SK-N-SH (cell line): ENCODE results near the gene RET. TPM values are rescaled to one million over a fixed set of nuclear protein-coding genes. Genes with fewer than 3 reads are reported as not detected.

ENCODE experiments used
- CTCF ChIA-PET: fragments of 300-600, 350-600 bp; formaldehyde crosslinking; extraction: SDS; loops from one replicate; lab custom pipeline; 2021; lab: Yijun Ruan, JAX
- POLR2A ChIA-PET: fragments of 350-600 bp; sonication (Branson Sonifier 250); formaldehyde crosslinking; extraction: SDS; loops from one replicate; lab custom pipeline; 2020; ENCODE audit warnings: antibody characterized with exemption, inconsistent platforms; lab: Yijun Ruan, JAX
- DNase-seq: peaks from one replicate; pipeline ENCODE4 v3.0.0; 2012
- H2AFZ ChIP-seq: fragments of 200-600 bp; sonication (generic); 2 replicates; pipeline ENCODE4 v1.8.1; 2016; ENCODE audit warnings: antibody characterized with exemption, mild to moderate bottlenecking, low read depth
- H3F3A ChIP-seq: fragments of 200-600 bp; sonication (generic); replicated peaks from 2 replicates; pipeline ENCODE3; 2016; ENCODE audit warnings: antibody characterized with exemption, mild to moderate bottlenecking; ENCODE audit not compliant: insufficient read depth
- H3K27ac ChIP-seq, 2 experiments: fragments of 200-500 bp in 1 of 2; fragments of 200-600 bp in 1 of 2; sonication (Bioruptor generic) in 1 of 2; sonication (generic), shearing (Covaris generic) in 1 of 2; 2 replicates each; pipeline versions ENCODE4 v1.5.1 to v1.6.1; 2014 to 2016; ENCODE audit warnings: low read depth in 2 of 2, inconsistent platforms in 1 of 2, low read length in 1 of 2, mild to moderate bottlenecking in 1 of 2, mixed read lengths in 1 of 2
- H3K27me3 ChIP-seq: fragments of 200-600 bp; sonication (generic), shearing (Covaris generic); 2 replicates; pipeline ENCODE4 v1.6.1; 2016; ENCODE audit warnings: mixed run types; ENCODE audit not compliant: insufficient read depth
- H3K36me3 ChIP-seq, 2 experiments: fragments of 200-500 bp in 1 of 2; fragments of 200-600 bp in 1 of 2; sonication (Bioruptor generic) in 1 of 2; sonication (generic) in 1 of 2; replicated peaks in 1 of 2; 2 replicates each; pipeline versions ENCODE3 to v1.5.1; 2014 to 2016; ENCODE audit warnings: low read length in 1 of 2, mild to moderate bottlenecking in 1 of 2; ENCODE audit not compliant: insufficient read depth in 2 of 2, control insufficient read depth in 1 of 2
- H3K4me1 ChIP-seq, 2 experiments: fragments of 200-500 bp in 1 of 2; fragments of 200-600 bp in 1 of 2; sonication (Bioruptor generic) in 1 of 2; sonication (generic), shearing (Covaris generic) in 1 of 2; 2 replicates each; pipeline versions ENCODE4 v1.5.1 to v1.6.1; 2014 to 2016; ENCODE audit warnings: low read depth in 1 of 2, low read length in 1 of 2, mixed run types in 1 of 2; ENCODE audit not compliant: insufficient read depth in 2 of 2, control insufficient read depth in 1 of 2
- H3K4me2 ChIP-seq: fragments of 200-600 bp; sonication (generic), shearing (Covaris generic); 2 replicates; pipeline ENCODE4 v1.6.1; 2017; ENCODE audit warnings: mixed run types
- H3K4me3 ChIP-seq, 2 experiments: fragments of 200-500 bp in 1 of 2; fragments of 200-600 bp in 1 of 2; sonication (Bioruptor generic) in 1 of 2; sonication (generic), shearing (Covaris generic) in 1 of 2; 2 replicates each; pipeline versions ENCODE4 v1.5.1 to v1.8.1; 2014 to 2016; ENCODE audit warnings: low read depth in 2 of 2, inconsistent platforms in 1 of 2, low read length in 1 of 2, mild to moderate bottlenecking in 1 of 2, mixed read lengths in 1 of 2, moderate library complexity in 1 of 2
- H3K79me2 ChIP-seq: fragments of 200-600 bp; sonication (generic); 2 replicates; pipeline ENCODE4 v1.8.1; 2017; ENCODE audit warnings: mild to moderate bottlenecking; ENCODE audit not compliant: insufficient read depth
- H3K9ac ChIP-seq: fragments of 200-600 bp; sonication (generic); 2 replicates; pipeline ENCODE4 v1.6.1; 2017; ENCODE audit warnings: mixed run types
- H3K9me2 ChIP-seq: fragments of 200-600 bp; sonication (generic); 2 replicates; pipeline ENCODE4 v1.6.1; 2017; ENCODE audit warnings: mixed run types
- H3K9me3 ChIP-seq: fragments of 200-600 bp; sonication (generic); 2 replicates; pipeline ENCODE4 v1.6.1; 2017; ENCODE audit warnings: mixed run types, mild to moderate bottlenecking, moderate library complexity
- H4K20me1 ChIP-seq: fragments of 200-600 bp; sonication (generic); 2 replicates; pipeline ENCODE4 v1.6.1; 2017; ENCODE audit warnings: mild to moderate bottlenecking, mixed run types; ENCODE audit not compliant: insufficient read depth
- CHD2 ChIP-seq: fragments of 150-350 bp; IDR thresholded peaks from 2 replicates; pipeline ENCODE4 v1.6.1; 2018; ENCODE audit warnings: low read length; ENCODE audit not compliant: partially characterized antibody
- ELF1 ChIP-seq: IDR thresholded peaks from 2 replicates; pipeline ENCODE4 v1.4.0; 2012
- EP300 ChIP-seq, 2 experiments: IDR thresholded peaks; 2 replicates each; pipeline versions ENCODE4 v1.4.0 to v1.6.1; 2012; ENCODE audit warnings: borderline replicate concordance in 1 of 2, low read depth in 1 of 2, low read length in 1 of 2
- FOSL2 ChIP-seq: IDR thresholded peaks from 2 replicates; pipeline ENCODE4 v1.4.0; 2012; ENCODE audit warnings: low read depth, mild to moderate bottlenecking, moderate library complexity, borderline replicate concordance
- GABPA ChIP-seq: IDR thresholded peaks from 2 replicates; pipeline ENCODE4 v1.4.0; 2012; ENCODE audit warnings: low read depth, mild to moderate bottlenecking
- GATA2 ChIP-seq: sonication (generic); formaldehyde crosslinking; IDR thresholded peaks from 2 replicates; pipeline ENCODE4 v1.5.0; 2020; ENCODE audit warnings: mild to moderate bottlenecking, missing genetic modification reagents
- MAX ChIP-seq: IDR thresholded peaks from 2 replicates; pipeline ENCODE4 v1.4.0; 2012; ENCODE audit warnings: low read depth
- MEF2A ChIP-seq: IDR thresholded peaks from 2 replicates; pipeline ENCODE4 v1.4.0; 2012; ENCODE audit warnings: low read depth, borderline replicate concordance
- NFIC ChIP-seq: IDR thresholded peaks from 2 replicates; pipeline ENCODE4 v1.4.0; 2012; ENCODE audit warnings: borderline replicate concordance
- NRF1 ChIP-seq: IDR thresholded peaks from 2 replicates; pipeline ENCODE4 v1.6.1; 2012; ENCODE audit warnings: low read depth, mild to moderate bottlenecking, low read length
- POLR2AphosphoS5 ChIP-seq: IDR thresholded peaks from 2 replicates; pipeline ENCODE4 v1.6.1; 2012; ENCODE audit warnings: low read depth, low read length
- RAD21 ChIP-seq: IDR thresholded peaks from 2 replicates; pipeline ENCODE4 v1.6.1; 2012; ENCODE audit warnings: mild to moderate bottlenecking, low read length
- RCOR1 ChIP-seq: fragments of 150-350 bp; IDR thresholded peaks from 2 replicates; pipeline ENCODE4 v1.6.1; 2017; ENCODE audit warnings: antibody characterized with exemption, low read length
- SIN3A ChIP-seq: IDR thresholded peaks from 2 replicates; pipeline ENCODE4 v1.6.1; 2012; ENCODE audit warnings: low read depth, mild to moderate bottlenecking, low read length, moderate library complexity, borderline replicate concordance
- TCF12 ChIP-seq: IDR thresholded peaks from 2 replicates; pipeline ENCODE4 v1.4.0; 2012
- TEAD4 ChIP-seq: IDR thresholded peaks from 2 replicates; pipeline ENCODE4 v1.4.0; 2012; ENCODE audit warnings: mild to moderate bottlenecking, borderline replicate concordance; ENCODE audit not compliant: insufficient read depth
- USF1 ChIP-seq: IDR thresholded peaks from 2 replicates; pipeline ENCODE4 v1.4.0; 2012; ENCODE audit warnings: low read depth, borderline replicate concordance
- USF2 ChIP-seq: fragments of 150-350 bp; IDR thresholded peaks from 2 replicates; pipeline ENCODE4 v1.6.1; 2017; ENCODE audit warnings: antibody characterized with exemption, low read length, low read depth, borderline replicate concordance
- WGBS: methylation state at CpG from one replicate; pipeline ENCODE4 v1.1.6; 2017; ENCODE audit warnings: low lambda C conversion rate; 5-methylcytosine and 5-hydroxymethylcytosine counted together
- polyA plus RNA-seq, 3 experiments: library from polyadenylated mRNA; depleted of rRNA; stranded (reverse); fragments of >200 nt; gene quantifications; 2 replicates each; pipeline ENCODE4 v1.2.3, GENCODE V29; 2012

RET gene
- polyA plus RNA-seq, 1 of the 3 experiments (the other 2 are of a cell fraction) = 3.2 TPM

- Histone ChIP-seq H3K79me2 (no peaks in the 10 kb centered on the region), H2AFZ (no peak overlapping the region), H4K20me1 (no peaks in the 10 kb centered on the region)
- 55% methylated on average over 4 of the region's 9 CpGs for WGBS
- DNase-seq = no peak
- CTCF ChIA-PET = interaction anchor here (1.8 kb wide), 1 partner anchor 19 kb away, joined by 6 read pairs; no protein-coding TSS in a partner anchor
- TF ChIP-seq USF2 = no peak
- TF ChIP-seq GATA2 (CRISPR knock-in tag) = no peak
- no peak for TF ChIP-seq TEAD4
- no peak for TF ChIP-seq EP300 (IDR thresholded peaks at IDR 0.05; ENCODE audit: borderline replicate concordance in 1 of 2, low read depth in 1 of 2, low read length in 1 of 2)
- TF ChIP-seq MAX = no peak
- TF ChIP-seq TCF12 = no peak
- no peak for TF ChIP-seq CHD2
- no peak for TF ChIP-seq RCOR1
- no peak for TF ChIP-seq NFIC
- no peak for TF ChIP-seq FOSL2
- no peak for TF ChIP-seq SIN3A
- no peak for TF ChIP-seq ELF1
- no peak for TF ChIP-seq RAD21
- TF ChIP-seq, all 33 proteins: peak for 0
- H3K9me3 ChIP-seq = no peaks in the 10 kb centered on the region
- H3K4me1 ChIP-seq = peaks cover 0 to 21% of the 10 kb centered on the region in 2 experiments; a peak in 3 of 4 replicates
- no peaks in the 10 kb centered on the region for H3K9me2 ChIP-seq
- H3K36me3 ChIP-seq = peaks cover 0 to 10% of the 10 kb centered on the region in 2 experiments
- no peaks in the 10 kb centered on the region for H3F3A ChIP-seq
- POLR2A ChIA-PET = no interaction called here
- peak overlapping the region in 1 of 2 experiments; percentile 22; a peak in 1 of 4 replicates for H3K27ac ChIP-seq
- H3K27me3 ChIP-seq = no peaks in the 10 kb centered on the region
- no peak overlapping the region for H3K4me2 ChIP-seq
- H3K4me3 ChIP-seq = no peak overlapping the region
- H3K9ac ChIP-seq = no peak overlapping the region
Measured at GRCh38 chr10:43123361-43124093, 46.7 kb downstream of the RET start.

DNA sequence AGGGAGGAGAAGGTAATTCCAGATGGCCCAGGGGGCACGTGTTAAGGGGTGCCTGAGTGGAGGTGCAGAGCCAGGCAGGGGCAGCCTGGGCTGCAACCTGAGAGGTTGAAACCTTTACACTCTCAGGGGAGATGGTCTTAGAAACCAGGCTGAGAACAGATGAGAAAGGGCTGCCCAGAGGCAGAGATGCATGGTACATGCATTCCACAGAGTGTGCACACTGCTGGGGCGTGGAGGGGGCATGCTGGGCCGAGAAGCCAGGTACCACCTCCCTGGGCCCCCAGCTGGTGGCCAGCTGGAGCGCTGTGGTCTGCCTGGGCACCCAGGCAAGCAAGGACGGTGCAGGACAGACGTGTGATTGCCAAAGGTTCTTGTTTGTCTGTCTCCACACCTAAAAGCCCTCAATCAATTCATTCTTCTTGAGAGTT, 47.2 kb downstream of the RET start:
- CTCF ChIA-PET = interaction anchor here (0.7 to 1.4 kb wide), 2 partner anchors 18 to 258 kb away, joined by 3 to 4 read pairs; no protein-coding TSS in a partner anchor
- POLR2A ChIA-PET = interaction anchor here (0.6 to 0.7 kb wide), 2 partner anchors 14 to 19 kb away, joined by 3 read pairs; partner anchors contain the start of gene CSGALNACT2
- Histone ChIP-seq H3K79me2 (no peaks in the 10 kb centered on the region), H3K27ac (peak overlapping the region in 1 of 2 experiments; percentile 22; a peak in 1 of 4 replicates), H3K27me3 (no peaks in the 10 kb centered on the region), H4K20me1 (no peaks in the 10 kb centered on the region), H3K4me3 (no peak overlapping the region), H3K4me1 (peaks cover 4 to 24% of the 10 kb centered on the region in 2 experiments; a peak in 3 of 4 replicates), H3K9ac (no peak overlapping the region), H3F3A (no peaks in the 10 kb centered on the region), H3K9me3 (no peaks in the 10 kb centered on the region), H3K36me3 (peaks cover 0 to 13% of the 10 kb centered on the region in 2 experiments), H3K4me2 (no peak overlapping the region), H3K9me2 (no peaks in the 10 kb centered on the region), H2AFZ (no peak overlapping the region)
- TF ChIP-seq NRF1 = no peak
- no peak for TF ChIP-seq ELF1
- TF ChIP-seq MEF2A = no peak
- TF ChIP-seq EP300 (IDR thresholded peaks at IDR 0.05; ENCODE audit: borderline replicate concordance in 1 of 2, low read depth in 1 of 2, low read length in 1 of 2) = no peak
- TF ChIP-seq USF1 = no peak
- no peak for TF ChIP-seq GABPA
- no peak for TF ChIP-seq FOSL2
- no peak for TF ChIP-seq POLR2AphosphoS5
- TF ChIP-seq GATA2 (CRISPR knock-in tag) = no peak
- 89% methylated on average over 4 of the region's 6 CpGs for WGBS
- DNase-seq = no peak
